HFFc6 (cell line): ENCODE results near the gene ZKSCAN3. TPM values are rescaled to one million over a fixed set of nuclear protein-coding genes. Genes with fewer than 3 reads are reported as not detected.

Experiments used
- DNase-seq: peaks from one replicate; pipeline ENCODE4 v3.0.0-alpha.2; 2018
- H3K27ac Mint-ChIP-seq: 2 replicates; pipeline ENCODE4 v1.8.0; 2020; ENCODE audit warnings: mild to moderate bottlenecking, mixed read lengths
- H3K27me3 Mint-ChIP-seq: 2 replicates; pipeline ENCODE4 v1.8.0; 2021; ENCODE audit warnings: mild to moderate bottlenecking, moderate library complexity, mixed read lengths; ENCODE audit not compliant: insufficient read depth
- H3K36me3 Mint-ChIP-seq: 2 replicates; pipeline ENCODE4 v1.8.0; 2021; ENCODE audit warnings: low read depth, mixed read lengths
- H3K4me1 Mint-ChIP-seq: 2 replicates; pipeline ENCODE4 v1.8.0; 2020; ENCODE audit warnings: low read depth, mixed read lengths
- H3K4me3 Mint-ChIP-seq: 2 replicates; pipeline ENCODE4 v1.8.0; 2020; ENCODE audit warnings: mild to moderate bottlenecking, moderate library complexity, mixed read lengths
- H3K9me3 Mint-ChIP-seq: 2 replicates; pipeline ENCODE4 v1.8.0; 2020; ENCODE audit warnings: mild to moderate bottlenecking, mixed read lengths
- total RNA-seq, 6 experiments: library from RNA; stranded (reverse); fragmentation: NEBNext Ultra II Directional; extraction: Animal tissue kit (Norgen Biotek cat#: 25700); gene quantifications; 2 replicates in 1 of 6; 3 replicates in 5 of 6; pipeline ENCODE4 v1.2.3, GENCODE V29; 2021
- TF ChIP-seq, protein P1 (sequence below): fragments of 200-600 bp; sonication (generic); IDR thresholded peaks from 2 replicates; pipeline ENCODE4 v1.5.0; 2021; ENCODE audit warnings: antibody characterized with exemption, mild to moderate bottlenecking

Gene ZKSCAN3
- total RNA-seq, 6 experiments from 2014 or later = 2.8 to 4.2 (median 3.6) TPM

DNA sequence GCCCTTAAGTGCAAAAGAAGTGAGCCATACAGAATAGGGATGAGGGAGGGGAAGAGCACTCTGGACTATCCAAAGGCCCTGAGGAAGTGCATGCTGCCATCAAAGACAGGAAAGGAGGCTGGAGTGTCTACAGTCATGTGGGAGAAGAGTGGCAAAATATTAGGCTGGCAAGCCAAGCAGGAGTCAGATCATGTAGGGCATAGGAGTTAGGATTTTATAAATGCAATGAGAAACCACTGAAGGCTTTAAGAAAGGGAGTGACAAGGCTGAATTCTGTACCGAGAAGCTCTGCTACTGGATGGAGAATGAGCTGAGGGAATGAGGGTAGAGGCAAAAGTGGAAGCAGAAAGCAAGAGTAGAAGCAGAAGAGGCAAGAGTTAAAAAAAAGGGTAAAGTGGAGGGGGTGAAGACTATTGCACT is 16.1 kb upstream of the ZKSCAN3 start:
- Mint-ChIP-seq H3K27ac (no peak overlapping the region), H3K4me1 (peaks cover 7% of the 10 kb centered on the region; the same call in 1 of the 2 replicates), H3K4me3 (no peak overlapping the region), H3K9me3 (peaks cover 6% of the 10 kb centered on the region; the same call in 1 of the 2 replicates), H3K36me3 (peaks cover 7% of the 10 kb centered on the region; the same call in 1 of the 2 replicates), H3K27me3 (peaks cover 4% of the 10 kb centered on the region; the same call in 1 of the 2 replicates)
- no peak for DNase-seq
- TF ChIP-seq, protein P1, sequence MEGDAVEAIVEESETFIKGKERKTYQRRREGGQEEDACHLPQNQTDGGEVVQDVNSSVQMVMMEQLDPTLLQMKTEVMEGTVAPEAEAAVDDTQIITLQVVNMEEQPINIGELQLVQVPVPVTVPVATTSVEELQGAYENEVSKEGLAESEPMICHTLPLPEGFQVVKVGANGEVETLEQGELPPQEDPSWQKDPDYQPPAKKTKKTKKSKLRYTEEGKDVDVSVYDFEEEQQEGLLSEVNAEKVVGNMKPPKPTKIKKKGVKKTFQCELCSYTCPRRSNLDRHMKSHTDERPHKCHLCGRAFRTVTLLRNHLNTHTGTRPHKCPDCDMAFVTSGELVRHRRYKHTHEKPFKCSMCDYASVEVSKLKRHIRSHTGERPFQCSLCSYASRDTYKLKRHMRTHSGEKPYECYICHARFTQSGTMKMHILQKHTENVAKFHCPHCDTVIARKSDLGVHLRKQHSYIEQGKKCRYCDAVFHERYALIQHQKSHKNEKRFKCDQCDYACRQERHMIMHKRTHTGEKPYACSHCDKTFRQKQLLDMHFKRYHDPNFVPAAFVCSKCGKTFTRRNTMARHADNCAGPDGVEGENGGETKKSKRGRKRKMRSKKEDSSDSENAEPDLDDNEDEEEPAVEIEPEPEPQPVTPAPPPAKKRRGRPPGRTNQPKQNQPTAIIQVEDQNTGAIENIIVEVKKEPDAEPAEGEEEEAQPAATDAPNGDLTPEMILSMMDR = no peak

DNA sequence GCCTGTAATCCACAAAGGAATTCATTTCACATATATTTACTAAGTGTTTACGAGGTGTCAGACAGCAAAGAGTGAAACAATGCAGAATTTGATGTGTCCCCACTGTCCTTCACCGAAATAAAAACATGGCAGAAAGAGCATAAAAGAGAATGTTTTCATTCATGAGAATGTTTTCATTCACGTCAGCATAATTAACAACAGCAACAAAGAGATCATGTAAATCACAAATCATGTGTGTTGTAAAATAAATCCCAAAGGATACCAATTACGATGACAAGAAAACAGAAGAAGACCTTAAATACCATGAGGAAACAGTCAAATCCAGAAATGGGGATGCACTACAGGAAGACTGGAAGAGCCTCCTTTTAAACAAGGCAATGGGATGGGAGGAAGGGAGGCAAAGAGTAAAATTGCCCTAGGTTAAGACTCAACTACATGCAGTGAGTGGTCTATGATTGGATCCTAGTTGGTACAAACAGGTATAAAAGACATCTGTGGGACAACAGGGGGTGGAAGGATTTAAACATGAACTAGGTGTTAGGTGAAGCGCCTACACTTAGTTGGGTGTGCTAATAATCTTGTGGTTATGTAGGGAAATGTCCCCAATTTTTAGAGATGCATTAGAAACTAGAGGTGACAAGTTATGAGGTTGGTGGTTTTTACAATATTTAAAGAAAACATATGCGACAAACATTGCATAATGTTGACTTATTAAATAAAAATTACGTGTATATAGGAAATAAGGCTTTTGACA is 15.3 kb upstream of the ZKSCAN3 start:
- no peak for DNase-seq
- H3K27ac Mint-ChIP-seq = no peak overlapping the region
- H3K4me3 Mint-ChIP-seq = peak overlapping the region; percentile 22; the same call in 1 of the 2 replicates
- H3K4me1 Mint-ChIP-seq = peaks cover 7% of the 10 kb centered on the region; the same call in 1 of the 2 replicates
- H3K9me3 Mint-ChIP-seq = no peaks in the 10 kb centered on the region
- TF ChIP-seq, protein P1 = no peak
- H3K27me3 Mint-ChIP-seq = peaks cover 4% of the 10 kb centered on the region; the same call in 1 of the 2 replicates
- no peaks in the 10 kb centered on the region for H3K36me3 Mint-ChIP-seq

DNA sequence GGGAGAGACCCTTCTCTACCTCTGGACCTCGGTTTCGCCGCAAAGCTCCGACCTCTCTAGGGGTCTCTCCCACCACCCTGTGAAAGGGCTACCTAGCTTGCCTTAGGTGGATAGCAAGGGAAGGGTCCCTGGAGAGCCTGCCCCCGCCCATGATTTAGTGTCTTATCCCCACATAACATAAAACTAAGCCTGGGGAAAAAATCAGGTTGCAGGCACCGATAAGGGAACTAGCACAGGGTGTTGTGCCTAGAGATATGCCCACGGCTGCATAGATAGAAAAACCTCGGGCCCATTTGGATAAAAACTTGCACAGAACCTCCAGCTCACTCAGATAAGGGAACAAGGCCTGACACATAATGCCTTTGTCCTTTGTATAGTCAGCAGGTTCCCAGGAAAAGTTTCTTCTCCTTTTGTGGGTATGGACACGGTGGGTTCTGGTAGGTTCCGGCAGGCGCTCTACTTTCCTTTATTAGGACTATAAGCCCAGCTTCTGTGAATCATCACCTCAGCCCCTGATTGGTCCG is 14.6 kb upstream of the ZKSCAN3 start:
- no peak for DNase-seq
- H3K4me3 Mint-ChIP-seq = no peak overlapping the region
- TF ChIP-seq, protein P1 = no peak

DNA sequence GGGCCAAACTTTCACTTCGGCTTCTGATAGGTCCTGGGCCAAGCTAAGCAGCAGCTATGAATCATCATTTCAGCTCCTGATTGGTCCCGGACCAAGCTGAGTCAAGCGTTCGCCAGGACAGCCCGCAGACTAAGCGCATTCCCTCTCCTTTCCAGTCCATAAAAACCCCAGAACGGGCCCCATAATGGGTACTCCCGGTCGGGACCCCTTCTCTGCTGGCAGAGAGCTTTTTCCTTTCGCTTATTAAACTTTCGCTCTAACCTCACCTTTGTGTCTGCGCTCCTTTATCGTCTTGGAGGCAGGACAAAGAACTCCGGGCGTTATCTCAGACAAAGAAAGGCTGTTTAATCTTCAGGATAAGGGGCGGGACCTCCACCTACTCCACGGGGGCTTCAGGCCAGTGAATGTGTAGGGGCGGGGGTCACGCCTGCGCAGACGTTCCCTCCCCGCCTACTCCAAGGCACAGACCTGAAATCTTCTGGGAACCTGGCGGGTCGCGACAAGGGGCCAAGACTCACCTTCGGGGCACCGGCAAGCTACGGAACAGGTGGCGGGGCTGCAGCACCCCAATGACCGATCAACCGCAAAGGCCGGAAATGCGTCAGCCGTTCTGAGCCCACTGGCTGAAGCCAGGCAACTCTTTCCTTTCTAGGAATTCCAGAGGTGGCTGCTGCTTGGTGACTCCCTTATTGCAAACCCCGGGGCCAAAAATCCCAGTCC is 14.0 kb upstream of the ZKSCAN3 start, which contains the start of gene ZSCAN31:
Gene ZSCAN31 (minus strand): TSS at position 585 of the 720 bp plus-strand sequence. CDS start 6,465 bp downstream, outside the sequence.
- Mint-ChIP-seq H3K9me3 (no peaks in the 10 kb centered on the region; the same call in 1 of the 2 replicates), H3K27me3 (peaks cover 4% of the 10 kb centered on the region; the same call in 1 of the 2 replicates), H3K27ac (no peak within 1 kb of the TSS), H3K36me3 (no peaks in the 10 kb centered on the region), H3K4me3 (no peak within 1 kb of the TSS), H3K4me1 (peaks cover 7% of the 10 kb centered on the region; the same call in 1 of the 2 replicates)
- DNase-seq = peak; percentile 97
- TF ChIP-seq, protein P1 = no peak

More for the DNA sequence above, 14.6 kb upstream of the ZKSCAN3 start:
- Mint-ChIP-seq H3K4me1 (peaks cover 7% of the 10 kb centered on the region; the same call in 1 of the 2 replicates), H3K27me3 (peaks cover 4% of the 10 kb centered on the region; the same call in 1 of the 2 replicates), H3K9me3 (no peaks in the 10 kb centered on the region; the same call in 1 of the 2 replicates), H3K27ac (no peak overlapping the region), H3K36me3 (no peaks in the 10 kb centered on the region)
